ENCODE results near the gene DHFR2.
"Not testable (repeated sequence)": the region's sequence is repeated elsewhere in the genome, so short reads cannot be mapped to it uniquely, and the experiment has no call there.

DHFR2 gene

DNA sequence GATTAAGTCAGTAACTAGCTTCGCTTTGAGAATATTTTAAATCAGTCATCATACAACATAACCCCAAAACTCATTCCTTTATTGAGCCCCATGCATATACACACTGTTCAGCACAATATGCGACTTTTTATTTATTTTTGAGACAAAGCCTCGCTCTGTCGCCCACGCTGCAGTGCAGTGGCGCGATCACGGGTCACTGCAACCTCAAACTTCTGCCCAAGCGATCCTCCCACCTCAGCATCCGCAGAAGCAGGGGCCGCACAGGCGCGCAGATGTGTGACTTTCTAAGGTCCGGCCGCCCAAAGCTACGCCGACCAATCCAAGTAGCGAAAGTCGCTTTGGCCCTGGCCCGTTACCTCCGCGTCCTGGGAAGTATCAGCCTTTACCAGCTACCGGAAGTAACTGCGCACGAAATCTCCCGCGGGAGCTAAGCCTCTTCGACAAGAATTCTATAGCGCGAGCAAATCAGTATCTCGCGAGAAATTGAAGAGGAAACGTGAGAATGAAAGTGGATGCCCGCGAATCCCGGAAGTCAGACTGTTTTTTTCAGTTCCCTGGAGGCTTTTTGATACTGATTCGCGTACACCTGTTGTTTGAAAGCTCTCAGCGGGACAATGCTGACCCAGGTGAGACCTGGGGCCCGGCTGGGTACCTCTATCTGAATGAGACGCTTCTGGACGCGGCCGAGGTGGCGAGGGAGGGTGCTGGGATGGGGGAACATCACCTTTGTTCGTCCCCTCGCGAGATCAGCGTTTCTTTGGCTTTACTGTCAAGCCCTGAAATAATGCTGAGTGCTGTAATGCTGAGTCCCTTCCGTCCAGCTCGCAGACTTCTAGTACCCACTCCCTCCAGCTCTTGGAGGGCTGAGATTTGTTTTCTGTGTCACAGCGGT lies at the start of gene DHFR2, which contains the start of gene NSUN3:
TSS of gene DHFR2 (minus strand) at position 404 of the 892 bp plus-strand sequence. CDS start 1,405 bp downstream, outside the sequence.
TSS of gene NSUN3 (plus strand) at position 549 of the 892 bp plus-strand sequence. CDS start at position 615, 66 bp downstream.
- peak; percentile 91 for DNase-seq (ENCODE audit: low spot score)

DNA sequence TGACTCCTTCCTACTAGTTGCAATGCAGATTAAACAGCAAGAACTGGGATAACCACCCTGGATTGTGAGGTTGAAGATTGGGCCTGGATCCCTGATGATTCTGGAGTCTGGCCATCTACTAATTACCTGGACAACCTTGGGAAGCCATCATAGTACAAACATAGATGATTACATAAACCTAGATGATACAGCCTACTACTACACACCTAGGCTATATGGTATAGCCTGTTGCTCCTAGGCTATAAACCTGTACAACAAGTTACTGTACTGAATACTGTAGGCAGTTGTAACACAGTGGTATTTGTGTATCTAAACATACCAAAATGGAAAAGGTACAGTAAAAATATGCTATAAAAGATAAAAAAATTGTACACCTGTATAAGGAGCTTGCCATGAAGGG lies 48.1 kb upstream of the DHFR2 start:
- DNase-seq (ENCODE audit: low spot score), result no peak

DNA sequence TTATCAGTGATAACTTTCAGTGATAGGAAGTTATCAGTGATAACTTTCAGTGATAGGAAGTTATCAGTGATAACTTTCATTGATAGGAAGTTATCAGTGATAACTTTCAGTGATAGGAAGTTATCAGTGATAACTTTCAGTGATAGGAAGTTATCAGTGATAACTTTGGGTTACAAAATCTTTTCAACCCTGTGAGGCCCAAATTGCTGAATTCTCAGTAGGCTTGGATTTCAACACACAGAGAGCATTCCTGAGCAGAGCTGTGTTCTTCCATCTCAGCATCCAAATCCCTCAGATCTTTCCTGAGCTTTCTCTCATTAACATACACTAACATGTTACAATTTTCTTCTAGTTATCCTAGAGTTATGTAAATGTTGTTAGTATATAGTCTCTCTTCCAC lies 47.5 kb upstream of the DHFR2 start:
- DNase-seq (ENCODE audit: low spot score), result not testable (repeated sequence)

DNA sequence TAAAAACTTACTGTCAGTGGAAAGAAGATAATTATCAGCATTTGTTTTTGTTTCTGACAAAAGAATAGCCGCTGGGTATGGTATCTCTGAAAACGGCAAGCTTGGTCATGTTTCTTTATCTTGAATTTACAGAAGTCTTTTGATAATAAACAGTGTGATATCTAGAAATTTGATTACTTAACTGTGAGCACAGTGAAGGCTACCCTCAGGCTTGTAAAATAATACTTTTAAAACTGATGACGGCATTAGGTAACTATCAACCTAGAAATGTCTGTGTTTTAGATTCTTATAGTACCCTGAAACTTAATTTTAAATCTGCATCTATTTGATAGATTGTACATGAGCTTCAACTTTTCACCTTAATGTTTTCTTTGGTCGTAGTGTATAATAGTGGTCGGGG lies 43.6 kb upstream of the DHFR2 start:
- no peak for DNase-seq (ENCODE audit: low spot score)

DNA sequence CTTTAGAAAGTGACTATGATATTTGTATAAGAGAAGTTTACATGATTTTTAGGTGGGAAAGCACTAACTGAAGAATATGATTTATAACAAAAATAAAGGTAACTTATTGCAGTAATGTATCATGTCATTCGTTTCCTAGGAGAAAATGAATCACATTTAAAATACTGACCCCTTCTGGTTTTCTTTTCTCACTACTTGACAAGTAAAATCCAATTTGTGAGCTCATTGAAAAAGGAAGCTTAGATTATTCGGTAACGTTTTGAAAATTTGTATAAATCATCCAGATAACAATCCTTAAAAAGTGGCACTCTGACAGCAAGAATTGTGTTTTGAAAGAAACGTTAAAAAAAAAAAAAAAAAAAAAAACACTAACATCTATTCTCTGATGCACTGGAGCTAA lies 39.1 kb upstream of the DHFR2 start:
- DNase-seq (ENCODE audit: low spot score), result no peak

DNA sequence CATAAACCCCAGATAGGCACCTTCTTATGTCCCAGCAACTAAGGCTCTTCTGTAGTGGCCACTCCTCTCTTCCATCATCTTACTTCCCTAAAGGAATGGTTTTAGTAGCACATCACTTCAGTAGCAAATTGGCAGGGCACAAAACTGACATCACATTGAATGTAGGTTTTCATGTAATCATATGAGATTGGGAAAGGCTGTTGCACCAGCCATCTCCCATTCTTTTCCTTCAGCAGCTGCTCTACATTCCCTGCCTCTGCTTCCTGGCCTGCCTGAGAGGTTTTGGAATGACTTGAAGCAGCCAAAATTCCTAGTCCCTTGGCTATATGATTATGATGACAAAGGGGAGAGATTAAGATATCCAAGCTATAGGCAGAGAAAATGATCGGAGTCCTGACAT lies 36.6 kb upstream of the DHFR2 start:
- DNase-seq (ENCODE audit: low spot score), result no peak

DNA sequence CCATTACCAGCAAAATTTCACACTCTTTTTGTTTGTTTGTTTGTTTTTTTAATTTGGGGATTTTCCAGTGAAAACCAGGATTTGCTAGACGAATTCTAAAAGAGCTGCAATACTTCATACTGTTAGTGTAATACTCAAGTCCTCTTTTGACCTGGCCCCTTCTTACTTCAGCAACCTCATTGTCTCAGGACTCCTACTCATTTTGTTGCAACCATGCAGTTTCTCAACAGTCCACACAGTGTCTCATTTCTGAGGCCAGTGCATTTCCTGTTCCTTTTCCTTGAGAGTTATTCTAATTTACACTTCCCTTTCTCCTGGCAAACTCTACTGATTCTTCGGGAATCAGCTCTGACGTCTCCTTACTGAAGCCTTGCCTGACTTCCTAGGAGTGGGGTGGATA lies 35.7 kb upstream of the DHFR2 start:
- DNase-seq (ENCODE audit: low spot score), result no peak

DNA sequence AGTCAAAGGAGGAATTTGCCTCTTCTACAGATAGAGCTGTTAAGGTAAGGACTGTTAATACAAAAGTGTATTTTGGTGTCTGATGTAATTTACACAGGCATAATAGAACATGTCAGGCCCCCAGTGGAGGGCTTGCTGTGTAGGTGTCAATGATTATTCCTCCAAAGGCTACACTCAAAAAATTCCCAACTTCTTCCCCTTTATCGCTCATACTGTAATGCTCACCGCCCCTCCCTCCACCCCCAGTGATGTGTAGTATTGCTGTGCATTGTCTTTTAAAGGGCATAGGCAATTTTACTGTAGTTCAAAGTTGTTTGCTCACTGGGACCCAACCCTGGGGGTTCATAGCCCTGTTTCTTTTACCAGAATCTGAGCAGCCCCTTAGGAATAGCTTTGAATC lies 32.4 kb upstream of the DHFR2 start:
- DNase-seq (ENCODE audit: low spot score), result no peak

DNA sequence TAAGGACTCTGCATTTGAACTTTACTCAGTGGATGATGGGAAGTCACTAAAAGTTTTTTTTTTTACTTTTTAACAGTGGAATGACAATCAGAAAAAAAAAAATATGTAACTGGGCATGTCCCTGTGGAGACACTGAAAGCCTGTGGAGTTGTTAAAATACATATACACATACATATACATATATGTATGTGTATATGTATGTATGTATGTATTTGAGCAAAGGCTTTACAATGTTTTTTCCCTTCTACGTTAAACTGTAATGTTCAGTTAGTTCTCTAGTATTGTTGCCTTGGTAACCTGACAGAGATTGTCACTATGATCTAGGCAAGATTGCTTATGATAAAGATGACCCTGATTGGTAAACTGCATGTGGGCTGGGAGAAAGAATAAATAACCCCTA lies 30.4 kb upstream of the DHFR2 start:
- no peak for DNase-seq (ENCODE audit: low spot score)

DNA sequence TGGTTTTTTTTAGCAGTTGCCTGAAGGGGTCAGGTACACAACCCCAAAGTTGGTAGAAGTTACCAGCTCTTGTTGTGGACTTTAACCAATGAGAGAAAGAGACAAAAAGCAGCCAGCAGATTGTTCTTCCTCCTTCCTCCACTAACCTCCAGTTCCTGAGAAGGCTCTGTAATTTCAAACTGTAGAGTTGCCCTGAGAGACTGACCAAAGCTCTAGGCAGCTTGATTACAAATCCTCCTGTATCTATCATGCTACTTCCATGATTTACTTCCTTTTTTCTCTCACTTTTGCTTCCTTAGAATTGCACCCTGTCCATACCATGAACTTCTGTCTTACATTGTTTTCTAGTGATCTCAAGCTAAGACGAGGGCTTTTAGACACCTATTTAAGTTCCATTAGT lies 29.4 kb upstream of the DHFR2 start:
- DNase-seq (ENCODE audit: low spot score), result no peak

DNA sequence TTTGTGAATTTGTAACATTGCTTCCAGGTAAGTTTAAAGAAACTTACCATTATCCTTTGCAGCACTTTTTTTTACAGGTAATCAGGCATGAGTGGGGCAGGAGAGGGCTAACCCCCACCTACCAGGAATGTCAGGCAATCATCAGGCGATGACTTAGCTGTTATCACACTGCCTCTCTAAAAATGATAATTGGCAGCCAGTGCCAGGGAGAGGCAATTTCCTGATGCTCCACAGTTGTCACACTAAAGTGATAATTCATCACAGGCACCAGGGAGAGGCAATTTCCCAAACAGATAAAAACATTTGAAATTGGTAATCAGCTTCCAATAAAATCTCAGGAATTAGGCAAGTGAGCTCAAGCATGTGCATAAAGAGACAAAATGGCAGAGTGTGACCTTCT lies 26.4 kb upstream of the DHFR2 start:
- DNase-seq (ENCODE audit: low spot score), result no peak

DNA sequence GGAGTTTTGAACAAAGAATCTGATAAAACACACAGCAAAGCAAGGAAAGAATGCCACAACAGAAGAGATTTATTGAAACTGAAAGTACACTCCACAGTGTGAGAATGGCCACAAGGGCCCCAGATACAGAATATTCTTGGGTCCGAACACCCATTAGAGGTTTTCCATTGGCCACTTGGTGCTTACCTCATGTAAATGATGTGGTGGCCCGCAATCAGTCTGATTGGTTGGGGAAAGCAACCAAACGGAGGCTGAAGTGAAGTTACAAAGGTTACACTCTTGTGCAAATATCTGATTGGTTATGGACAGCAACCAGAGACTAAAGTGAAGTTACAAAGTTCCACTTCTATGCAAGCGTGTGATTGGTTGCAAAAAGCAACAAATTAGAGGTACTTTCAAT lies 20.5 kb upstream of the DHFR2 start:
- DNase-seq (ENCODE audit: low spot score), result no peak

DNA sequence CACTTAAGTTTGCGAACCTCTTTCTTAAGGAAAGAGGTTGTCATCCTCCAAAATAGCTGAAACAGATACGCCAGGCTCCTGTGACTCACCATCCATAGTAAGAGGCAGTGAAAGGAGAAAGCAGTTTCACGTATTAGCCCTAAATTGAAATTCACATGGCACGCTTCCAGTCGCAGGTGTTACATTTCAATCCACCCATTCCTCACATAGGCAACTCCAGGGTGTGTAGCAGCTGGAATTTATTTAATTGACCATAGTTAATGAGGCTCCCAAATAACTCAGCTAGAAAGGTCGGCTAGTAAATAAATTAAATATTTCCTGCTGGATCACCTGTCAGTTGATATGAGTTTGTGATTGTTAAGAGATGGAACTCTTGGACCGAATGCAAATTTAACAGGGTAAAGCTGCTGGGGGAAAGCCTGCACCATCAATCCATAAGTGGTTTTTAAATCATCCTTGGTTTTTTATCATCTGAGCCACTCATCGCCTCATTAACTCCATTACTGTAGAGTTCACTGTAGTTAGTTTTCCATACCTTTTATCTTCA lies 19.7 kb upstream of the DHFR2 start:
- DNase-seq (ENCODE audit: low spot score), result no peak

DNA sequence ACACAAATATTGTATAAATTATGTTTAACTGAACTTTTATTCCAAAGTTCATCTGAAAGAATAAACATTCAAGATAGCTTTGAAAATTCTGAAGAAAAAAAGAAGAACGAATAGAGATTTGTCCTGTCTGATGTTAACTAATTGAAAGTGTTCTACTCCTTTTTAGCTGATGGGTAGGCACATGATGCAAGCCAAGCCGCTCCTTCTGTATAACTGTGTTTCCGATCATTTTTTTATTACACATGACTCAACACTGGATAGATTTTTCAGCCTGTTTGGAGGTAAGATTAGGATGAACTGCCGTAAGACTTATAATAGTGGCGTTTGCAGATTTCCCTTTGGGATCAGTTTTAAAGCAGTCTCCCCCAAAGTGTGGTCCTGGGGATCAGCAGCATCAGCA lies 19.2 kb upstream of the DHFR2 start:
- DNase-seq (ENCODE audit: low spot score), result no peak

DNA sequence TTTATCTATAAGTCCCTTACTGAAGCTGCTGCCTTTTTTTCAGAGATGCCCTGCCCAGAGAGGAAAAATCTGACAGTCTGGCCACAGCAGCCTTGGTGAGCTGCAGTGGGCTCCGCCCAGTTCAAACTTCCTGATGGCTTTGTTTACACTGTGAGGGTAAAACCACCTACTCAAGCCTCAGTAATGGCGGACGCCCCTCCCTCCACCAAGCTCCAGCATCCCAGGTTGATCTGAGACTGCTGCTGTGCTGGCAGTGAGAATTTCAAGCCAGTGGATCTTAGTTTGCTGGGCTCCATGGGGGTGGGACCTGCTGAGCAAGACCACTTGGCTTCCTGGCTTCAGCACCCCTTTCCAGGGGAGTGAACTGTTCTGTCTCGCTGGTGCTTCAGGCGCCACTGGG lies 17.8 kb upstream of the DHFR2 start:
- not testable (repeated sequence) for DNase-seq (ENCODE audit: low spot score)

DNA sequence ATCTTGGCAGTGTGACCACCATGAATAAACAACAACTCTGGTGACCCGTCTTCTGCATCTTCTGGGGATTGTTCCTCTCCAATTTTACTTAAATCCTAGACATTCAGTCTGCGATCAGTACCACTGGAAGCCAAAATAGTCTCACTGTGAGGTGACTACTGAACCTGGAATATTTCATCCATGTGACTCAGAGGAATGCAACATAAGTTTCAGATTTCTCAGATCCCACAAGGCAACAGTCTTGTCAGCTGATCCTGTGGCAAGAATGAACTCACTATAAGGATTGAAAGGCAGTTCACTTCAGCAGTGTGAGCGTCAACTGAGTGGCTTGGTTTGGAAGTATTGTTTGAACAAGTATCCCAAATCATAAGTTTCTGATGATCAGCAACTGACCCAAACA lies 13.3 kb upstream of the DHFR2 start:
- no peak for DNase-seq (ENCODE audit: low spot score)

DNA sequence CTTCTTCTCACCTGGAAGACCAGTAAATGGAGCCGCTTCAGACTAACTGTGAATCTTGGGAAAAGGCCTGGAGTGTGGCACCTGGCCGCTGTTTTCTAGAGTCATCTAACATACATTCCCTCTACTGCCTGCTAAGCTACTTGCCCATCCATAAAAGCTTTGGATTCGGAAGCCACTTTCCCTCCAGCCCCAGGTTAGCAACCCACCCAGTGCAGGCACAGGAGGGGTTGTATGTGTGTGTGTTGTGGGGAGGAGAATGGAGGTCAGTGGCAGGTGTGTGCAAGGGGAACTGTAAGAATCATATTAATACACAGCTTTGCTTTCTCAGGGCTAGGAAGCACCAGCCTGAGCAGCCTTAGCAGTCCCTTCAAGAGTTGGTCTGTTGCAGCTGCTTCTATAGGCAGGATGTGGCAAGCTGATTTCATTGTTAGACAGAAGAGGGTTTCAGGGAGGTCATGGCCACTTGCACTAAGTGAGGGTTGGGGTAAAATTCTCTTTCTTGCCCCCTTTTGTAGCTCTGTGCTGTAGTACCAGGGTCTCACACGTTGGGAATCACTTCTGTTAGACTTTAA lies 9.1 kb upstream of the DHFR2 start:
- no peak for DNase-seq (ENCODE audit: low spot score)

DNA sequence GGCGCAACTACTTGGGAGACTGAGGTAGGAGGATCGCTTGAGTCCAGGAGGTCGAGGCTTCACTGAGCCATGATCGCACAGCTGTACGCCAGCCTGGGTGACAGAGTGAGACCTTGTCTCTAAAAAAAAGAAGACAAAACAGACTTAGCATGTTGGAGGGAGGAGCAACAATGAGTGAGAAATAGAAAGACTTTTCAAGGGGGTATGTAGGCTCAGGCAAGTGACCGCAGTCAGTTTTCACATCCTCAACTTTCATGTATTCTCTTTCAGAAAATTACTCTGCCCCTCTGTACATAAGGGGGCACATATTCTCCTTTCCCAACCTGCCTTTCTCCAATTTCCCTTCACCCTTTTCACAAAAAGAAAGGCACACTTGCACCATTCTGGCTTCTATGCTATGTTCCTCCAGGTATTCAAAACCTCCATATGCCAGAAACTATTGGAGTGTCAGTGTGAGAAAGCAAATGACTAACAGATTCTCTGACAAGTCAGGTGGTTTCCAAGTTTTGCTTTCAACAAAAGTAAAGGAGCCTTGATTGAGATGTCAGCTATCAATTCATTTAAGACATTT lies 7.7 kb upstream of the DHFR2 start:
- DNase-seq (ENCODE audit: low spot score), result no peak

DNA sequence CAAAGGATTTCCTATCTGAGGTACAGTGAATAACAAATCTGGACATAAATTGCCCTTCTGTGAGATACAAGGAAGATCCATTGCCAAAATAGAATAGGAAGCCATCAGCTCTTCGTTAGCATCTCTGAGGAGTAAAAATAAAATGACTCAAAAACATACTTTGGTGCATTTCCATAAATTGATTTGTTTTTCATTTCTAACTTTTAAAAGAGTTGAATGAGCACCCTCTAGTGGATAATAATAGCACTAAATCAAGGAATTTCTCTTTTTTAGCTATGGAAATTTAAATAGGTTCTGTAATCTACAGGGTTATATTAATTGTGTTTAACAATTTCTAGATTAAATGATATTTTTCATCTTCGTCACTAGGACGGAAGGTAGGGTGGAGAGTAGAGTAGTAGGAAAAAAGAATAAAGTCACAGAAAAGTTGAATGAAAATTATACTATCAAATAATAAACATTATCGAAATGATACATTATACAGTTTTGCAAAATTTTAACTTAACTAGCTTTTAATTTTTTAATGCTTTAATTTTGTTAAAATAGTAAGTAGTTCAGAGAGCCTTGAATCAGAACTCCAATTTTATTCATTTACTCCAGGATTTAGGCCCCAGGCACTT lies 6.6 kb upstream of the DHFR2 start:
- DNase-seq (ENCODE audit: low spot score), result peak; percentile 18

DNA sequence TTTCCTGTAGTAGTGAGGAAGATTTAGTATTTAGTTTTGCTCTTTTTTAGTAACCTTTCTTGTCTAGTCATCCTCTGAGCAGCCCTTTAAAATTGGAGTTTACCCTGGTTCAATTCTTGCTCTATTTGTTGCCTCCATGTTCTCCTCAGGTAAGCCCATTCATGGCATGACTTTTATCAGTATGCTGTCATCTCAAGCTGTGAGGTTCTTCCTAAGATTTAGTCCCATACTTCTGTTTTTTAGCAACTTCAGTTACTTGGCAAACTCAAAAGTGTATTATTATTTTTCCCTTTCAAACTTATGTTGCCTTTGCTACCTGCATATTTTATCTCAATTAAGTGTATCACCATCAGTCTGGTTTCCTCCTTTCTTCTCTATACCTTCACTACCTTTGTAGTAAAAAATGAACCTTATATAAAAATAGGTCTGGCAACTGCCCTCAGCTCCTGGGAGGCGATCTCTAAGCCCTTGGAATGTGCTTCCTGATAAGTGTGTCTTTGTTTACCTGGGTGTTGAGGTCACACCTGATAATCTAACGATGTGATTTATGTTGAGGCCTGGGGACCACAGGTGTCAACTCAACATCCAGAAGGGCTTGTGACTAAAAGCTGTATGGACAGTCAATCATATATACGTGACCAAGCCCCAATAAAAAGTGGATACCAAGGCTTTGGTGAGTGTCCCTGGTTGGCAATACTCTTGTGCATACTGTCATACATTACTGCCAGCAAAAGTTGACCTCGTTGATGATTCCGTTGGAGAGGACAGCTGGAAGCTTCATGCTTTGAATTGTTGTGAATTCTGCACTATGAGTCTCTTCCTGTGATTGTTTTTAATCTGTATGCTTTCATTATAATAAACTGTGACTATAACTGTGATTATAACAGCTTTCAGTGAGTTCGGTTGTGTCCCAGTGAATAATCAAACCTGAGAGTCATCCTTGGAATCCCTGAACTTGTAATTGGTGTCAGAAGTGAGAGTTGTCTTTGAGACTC lies 4.1 kb upstream of the DHFR2 start:
- no peak for DNase-seq (ENCODE audit: low spot score)

DNA sequence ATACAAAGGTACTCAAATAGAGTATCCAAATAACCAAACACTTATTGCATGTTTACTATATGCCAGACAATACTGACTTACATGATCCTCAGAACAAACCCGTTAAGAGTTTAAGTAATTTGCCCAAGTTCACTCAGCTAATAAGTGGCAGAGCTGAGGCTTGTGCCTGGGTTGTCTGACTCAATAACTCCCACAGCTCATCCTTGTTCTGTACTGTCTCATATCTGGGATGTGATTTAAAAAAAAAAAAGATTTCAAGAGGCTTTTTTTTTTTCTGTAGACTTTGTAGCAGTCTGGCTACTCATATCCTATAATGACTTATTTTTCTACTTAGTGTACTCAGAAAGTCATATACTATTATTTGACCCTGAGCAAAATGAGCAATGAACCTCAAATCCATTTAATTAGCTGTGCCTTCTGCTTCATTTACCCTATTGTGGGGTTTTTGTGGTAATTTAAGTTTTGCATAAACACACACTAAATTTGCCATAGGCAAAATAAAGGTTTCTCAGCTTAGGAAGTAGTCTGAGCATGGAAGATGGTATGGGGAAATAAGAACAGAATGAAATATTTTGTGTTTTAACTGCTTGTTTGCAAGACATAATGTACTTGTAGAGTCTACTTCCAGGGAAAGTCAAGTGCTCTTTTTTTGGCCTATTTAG lies 3.2 kb upstream of the DHFR2 start:
- DNase-seq (ENCODE audit: low spot score), result no peak

Data from AG20443 (cell line).